ENCODE results near the gene C16orf74.

C16orf74 gene

GRCh38 chr16:85688586-85689284, 62.2 kb downstream of the C16orf74 start, which contains the start of gene GINS2:
Gene GINS2 (minus strand): TSS chr16:85688954. CDS start chr16:85688898, 56 bp downstream.
- peaks cover 9% of the 10 kb centered on the region for H3K4me1 ChIP-seq (ENCODE audit: control insufficient read depth, insufficient read depth, low read length, poor library complexity, severe bottlenecking)
- no peaks in the 10 kb centered on the region for H3K27me3 ChIP-seq (replicated peaks; ENCODE audit: control insufficient read depth, insufficient read depth, low read length, poor library complexity, severe bottlenecking)
- peak within 1 kb of the TSS; percentile 71 for H3K4me3 ChIP-seq (ENCODE audit: insufficient read depth, low read depth, low read length, poor library complexity, severe bottlenecking)
- no peaks in the 10 kb centered on the region for H3K36me3 ChIP-seq (ENCODE audit: control insufficient read depth, insufficient read depth, low read length)
- peak; percentile 85 to 89 (median 87) for DNase-seq
- H3K9me3 ChIP-seq (ENCODE audit: control insufficient read depth, low read length): no peaks in the 10 kb centered on the region
- no peak within 1 kb of the TSS for H3K27ac ChIP-seq (ENCODE audit: insufficient read depth, low read length, poor library complexity, severe bottlenecking)

- H3K4me1 ChIP-seq (ENCODE audit: control insufficient read depth, insufficient read depth, low read length, poor library complexity, severe bottlenecking): peaks cover 9% of the 10 kb centered on the region
- no peaks in the 10 kb centered on the region for H3K9me3 ChIP-seq (ENCODE audit: control insufficient read depth, low read length)
- H3K27ac ChIP-seq (ENCODE audit: insufficient read depth, low read length, poor library complexity, severe bottlenecking): no peak overlapping the region
- peak overlapping the region; percentile 71 for H3K4me3 ChIP-seq (ENCODE audit: insufficient read depth, low read depth, low read length, poor library complexity, severe bottlenecking)
- H3K36me3 ChIP-seq (ENCODE audit: control insufficient read depth, insufficient read depth, low read length): no peaks in the 10 kb centered on the region
- no peak for DNase-seq
- H3K27me3 ChIP-seq (replicated peaks; ENCODE audit: control insufficient read depth, insufficient read depth, low read length, poor library complexity, severe bottlenecking): no peaks in the 10 kb centered on the region
Measured at GRCh38 chr16:85687651-85688471, 63.0 kb downstream of the C16orf74 start.

- no peaks in the 10 kb centered on the region for H3K27me3 ChIP-seq (replicated peaks; ENCODE audit: control insufficient read depth, insufficient read depth, low read length, poor library complexity, severe bottlenecking)
- peaks cover 9% of the 10 kb centered on the region for H3K4me1 ChIP-seq (ENCODE audit: control insufficient read depth, insufficient read depth, low read length, poor library complexity, severe bottlenecking)
- H3K4me3 ChIP-seq (ENCODE audit: insufficient read depth, low read depth, low read length, poor library complexity, severe bottlenecking): no peak overlapping the region
- no peak for DNase-seq
- no peaks in the 10 kb centered on the region for H3K9me3 ChIP-seq (ENCODE audit: control insufficient read depth, low read length)
- H3K27ac ChIP-seq (ENCODE audit: insufficient read depth, low read length, poor library complexity, severe bottlenecking): no peak overlapping the region
- no peaks in the 10 kb centered on the region for H3K36me3 ChIP-seq (ENCODE audit: control insufficient read depth, insufficient read depth, low read length)
Measured at GRCh38 chr16:85686912-85687591, 63.8 kb downstream of the C16orf74 start.

- Histone ChIP-seq H3K36me3 (ENCODE audit: control insufficient read depth, insufficient read depth, low read length) (no peaks in the 10 kb centered on the region), H3K4me1 (ENCODE audit: control insufficient read depth, insufficient read depth, low read length, poor library complexity, severe bottlenecking) (peaks cover 9% of the 10 kb centered on the region), H3K27me3 (replicated peaks; ENCODE audit: control insufficient read depth, insufficient read depth, low read length, poor library complexity, severe bottlenecking) (no peaks in the 10 kb centered on the region), H3K27ac (ENCODE audit: insufficient read depth, low read length, poor library complexity, severe bottlenecking) (no peak overlapping the region), H3K4me3 (ENCODE audit: insufficient read depth, low read depth, low read length, poor library complexity, severe bottlenecking) (no peak overlapping the region), H3K9me3 (ENCODE audit: control insufficient read depth, low read length) (no peaks in the 10 kb centered on the region)
- DNase-seq: no peak
Measured at GRCh38 chr16:85685251-85685650, 65.6 kb downstream of the C16orf74 start.

- Histone ChIP-seq H3K36me3 (ENCODE audit: control insufficient read depth, insufficient read depth, low read length) (no peaks in the 10 kb centered on the region), H3K4me3 (ENCODE audit: insufficient read depth, low read depth, low read length, poor library complexity, severe bottlenecking) (no peak overlapping the region), H3K27me3 (replicated peaks; ENCODE audit: control insufficient read depth, insufficient read depth, low read length, poor library complexity, severe bottlenecking) (no peaks in the 10 kb centered on the region), H3K27ac (ENCODE audit: insufficient read depth, low read length, poor library complexity, severe bottlenecking) (no peak overlapping the region), H3K9me3 (ENCODE audit: control insufficient read depth, low read length) (no peaks in the 10 kb centered on the region), H3K4me1 (ENCODE audit: control insufficient read depth, insufficient read depth, low read length, poor library complexity, severe bottlenecking) (peaks cover 4% of the 10 kb centered on the region)
- no peak for DNase-seq
Measured at GRCh38 chr16:85683363-85683762, 67.5 kb downstream of the C16orf74 start.

- H3K4me1 ChIP-seq (ENCODE audit: control insufficient read depth, insufficient read depth, low read length, poor library complexity, severe bottlenecking): no peaks in the 10 kb centered on the region
- no peaks in the 10 kb centered on the region for H3K27me3 ChIP-seq (replicated peaks; ENCODE audit: control insufficient read depth, insufficient read depth, low read length, poor library complexity, severe bottlenecking)
- no peaks in the 10 kb centered on the region for H3K9me3 ChIP-seq (ENCODE audit: control insufficient read depth, low read length)
- no peak overlapping the region for H3K4me3 ChIP-seq (ENCODE audit: insufficient read depth, low read depth, low read length, poor library complexity, severe bottlenecking)
- no peaks in the 10 kb centered on the region for H3K36me3 ChIP-seq (ENCODE audit: control insufficient read depth, insufficient read depth, low read length)
- DNase-seq: no peak
- no peak overlapping the region for H3K27ac ChIP-seq (ENCODE audit: insufficient read depth, low read length, poor library complexity, severe bottlenecking)
Measured at GRCh38 chr16:85682516-85682915, 68.4 kb downstream of the C16orf74 start.

GRCh38 chr16:85681255-85681654, 69.6 kb downstream of the C16orf74 start:
- H3K27me3 ChIP-seq (replicated peaks; ENCODE audit: control insufficient read depth, insufficient read depth, low read length, poor library complexity, severe bottlenecking): no peaks in the 10 kb centered on the region
- H3K4me1 ChIP-seq (ENCODE audit: control insufficient read depth, insufficient read depth, low read length, poor library complexity, severe bottlenecking): no peaks in the 10 kb centered on the region
- no peak overlapping the region for H3K4me3 ChIP-seq (ENCODE audit: insufficient read depth, low read depth, low read length, poor library complexity, severe bottlenecking)
- no peaks in the 10 kb centered on the region for H3K9me3 ChIP-seq (ENCODE audit: control insufficient read depth, low read length)
- no peak overlapping the region for H3K27ac ChIP-seq (ENCODE audit: insufficient read depth, low read length, poor library complexity, severe bottlenecking)
- DNase-seq: no peak
- no peaks in the 10 kb centered on the region for H3K36me3 ChIP-seq (ENCODE audit: control insufficient read depth, insufficient read depth, low read length)

GRCh38 chr16:85680352-85680944, 70.4 kb downstream of the C16orf74 start:
- H3K36me3 ChIP-seq (ENCODE audit: control insufficient read depth, insufficient read depth, low read length): peaks cover 2% of the 10 kb centered on the region
- H3K27ac ChIP-seq (ENCODE audit: insufficient read depth, low read length, poor library complexity, severe bottlenecking): no peak overlapping the region
- H3K27me3 ChIP-seq (replicated peaks; ENCODE audit: control insufficient read depth, insufficient read depth, low read length, poor library complexity, severe bottlenecking): no peaks in the 10 kb centered on the region
- no peak for DNase-seq
- no peaks in the 10 kb centered on the region for H3K4me1 ChIP-seq (ENCODE audit: control insufficient read depth, insufficient read depth, low read length, poor library complexity, severe bottlenecking)
- H3K4me3 ChIP-seq (ENCODE audit: insufficient read depth, low read depth, low read length, poor library complexity, severe bottlenecking): no peak overlapping the region
- no peaks in the 10 kb centered on the region for H3K9me3 ChIP-seq (ENCODE audit: control insufficient read depth, low read length)

- Histone ChIP-seq H3K9me3 (ENCODE audit: control insufficient read depth, low read length) (no peaks in the 10 kb centered on the region), H3K4me3 (ENCODE audit: insufficient read depth, low read depth, low read length, poor library complexity, severe bottlenecking) (no peak overlapping the region)
- DNase-seq: no peak
Measured at GRCh38 chr16:85679870-85680269, 71.0 kb downstream of the C16orf74 start.

More at GRCh38 chr16:85679870-85680269, 71.0 kb downstream of the C16orf74 start:
- no peak overlapping the region for H3K27ac ChIP-seq (ENCODE audit: insufficient read depth, low read length, poor library complexity, severe bottlenecking)
- no peaks in the 10 kb centered on the region for H3K4me1 ChIP-seq (ENCODE audit: control insufficient read depth, insufficient read depth, low read length, poor library complexity, severe bottlenecking)
- peaks cover 7% of the 10 kb centered on the region for H3K36me3 ChIP-seq (ENCODE audit: control insufficient read depth, insufficient read depth, low read length)
- H3K27me3 ChIP-seq (replicated peaks; ENCODE audit: control insufficient read depth, insufficient read depth, low read length, poor library complexity, severe bottlenecking): no peaks in the 10 kb centered on the region
